ENCODE measurements around the gene ERG.

DNA sequence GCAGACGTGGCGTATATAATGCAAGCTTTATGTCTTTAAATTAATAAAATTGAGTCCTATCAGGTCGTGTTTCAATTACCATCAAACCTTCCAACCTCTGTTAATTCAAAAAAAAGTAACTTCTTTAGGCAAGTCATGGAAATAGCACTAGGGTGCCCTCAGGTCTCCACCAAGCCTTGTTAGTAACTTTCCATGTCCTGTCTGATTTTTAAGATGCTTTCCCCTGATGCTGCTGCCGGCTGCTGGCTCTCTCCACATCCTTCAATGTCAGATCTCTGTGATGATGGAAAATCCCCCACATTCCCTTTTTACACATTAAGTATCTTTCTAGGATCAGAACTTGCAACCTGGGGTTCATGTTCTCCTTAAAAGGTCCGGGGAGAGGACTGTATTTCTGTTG lies 3.0 kb downstream of the ERG start:
- TF ChIP-seq, protein P1, sequence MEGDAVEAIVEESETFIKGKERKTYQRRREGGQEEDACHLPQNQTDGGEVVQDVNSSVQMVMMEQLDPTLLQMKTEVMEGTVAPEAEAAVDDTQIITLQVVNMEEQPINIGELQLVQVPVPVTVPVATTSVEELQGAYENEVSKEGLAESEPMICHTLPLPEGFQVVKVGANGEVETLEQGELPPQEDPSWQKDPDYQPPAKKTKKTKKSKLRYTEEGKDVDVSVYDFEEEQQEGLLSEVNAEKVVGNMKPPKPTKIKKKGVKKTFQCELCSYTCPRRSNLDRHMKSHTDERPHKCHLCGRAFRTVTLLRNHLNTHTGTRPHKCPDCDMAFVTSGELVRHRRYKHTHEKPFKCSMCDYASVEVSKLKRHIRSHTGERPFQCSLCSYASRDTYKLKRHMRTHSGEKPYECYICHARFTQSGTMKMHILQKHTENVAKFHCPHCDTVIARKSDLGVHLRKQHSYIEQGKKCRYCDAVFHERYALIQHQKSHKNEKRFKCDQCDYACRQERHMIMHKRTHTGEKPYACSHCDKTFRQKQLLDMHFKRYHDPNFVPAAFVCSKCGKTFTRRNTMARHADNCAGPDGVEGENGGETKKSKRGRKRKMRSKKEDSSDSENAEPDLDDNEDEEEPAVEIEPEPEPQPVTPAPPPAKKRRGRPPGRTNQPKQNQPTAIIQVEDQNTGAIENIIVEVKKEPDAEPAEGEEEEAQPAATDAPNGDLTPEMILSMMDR (IDR thresholded peaks at IDR 0.05), result no peak
- no peak for TF ChIP-seq POLR2AphosphoS5 (IDR thresholded peaks at IDR 0.05)
